ENCODE measurements around the gene TLN1.

The TLN1 gene

GRCh38 chr9:35681341-35682002 lies 50.5 kb downstream of the TLN1 start:
- TF ChIP-seq, protein P1, sequence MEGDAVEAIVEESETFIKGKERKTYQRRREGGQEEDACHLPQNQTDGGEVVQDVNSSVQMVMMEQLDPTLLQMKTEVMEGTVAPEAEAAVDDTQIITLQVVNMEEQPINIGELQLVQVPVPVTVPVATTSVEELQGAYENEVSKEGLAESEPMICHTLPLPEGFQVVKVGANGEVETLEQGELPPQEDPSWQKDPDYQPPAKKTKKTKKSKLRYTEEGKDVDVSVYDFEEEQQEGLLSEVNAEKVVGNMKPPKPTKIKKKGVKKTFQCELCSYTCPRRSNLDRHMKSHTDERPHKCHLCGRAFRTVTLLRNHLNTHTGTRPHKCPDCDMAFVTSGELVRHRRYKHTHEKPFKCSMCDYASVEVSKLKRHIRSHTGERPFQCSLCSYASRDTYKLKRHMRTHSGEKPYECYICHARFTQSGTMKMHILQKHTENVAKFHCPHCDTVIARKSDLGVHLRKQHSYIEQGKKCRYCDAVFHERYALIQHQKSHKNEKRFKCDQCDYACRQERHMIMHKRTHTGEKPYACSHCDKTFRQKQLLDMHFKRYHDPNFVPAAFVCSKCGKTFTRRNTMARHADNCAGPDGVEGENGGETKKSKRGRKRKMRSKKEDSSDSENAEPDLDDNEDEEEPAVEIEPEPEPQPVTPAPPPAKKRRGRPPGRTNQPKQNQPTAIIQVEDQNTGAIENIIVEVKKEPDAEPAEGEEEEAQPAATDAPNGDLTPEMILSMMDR (conservative IDR thresholded peaks at IDR 0.05; ENCODE audit: low read length): no peak
- DNase-seq (ENCODE audit: low read depth): no peak
- no peak overlapping the region for H3K4me3 ChIP-seq (ENCODE audit: low read length)

DNA sequence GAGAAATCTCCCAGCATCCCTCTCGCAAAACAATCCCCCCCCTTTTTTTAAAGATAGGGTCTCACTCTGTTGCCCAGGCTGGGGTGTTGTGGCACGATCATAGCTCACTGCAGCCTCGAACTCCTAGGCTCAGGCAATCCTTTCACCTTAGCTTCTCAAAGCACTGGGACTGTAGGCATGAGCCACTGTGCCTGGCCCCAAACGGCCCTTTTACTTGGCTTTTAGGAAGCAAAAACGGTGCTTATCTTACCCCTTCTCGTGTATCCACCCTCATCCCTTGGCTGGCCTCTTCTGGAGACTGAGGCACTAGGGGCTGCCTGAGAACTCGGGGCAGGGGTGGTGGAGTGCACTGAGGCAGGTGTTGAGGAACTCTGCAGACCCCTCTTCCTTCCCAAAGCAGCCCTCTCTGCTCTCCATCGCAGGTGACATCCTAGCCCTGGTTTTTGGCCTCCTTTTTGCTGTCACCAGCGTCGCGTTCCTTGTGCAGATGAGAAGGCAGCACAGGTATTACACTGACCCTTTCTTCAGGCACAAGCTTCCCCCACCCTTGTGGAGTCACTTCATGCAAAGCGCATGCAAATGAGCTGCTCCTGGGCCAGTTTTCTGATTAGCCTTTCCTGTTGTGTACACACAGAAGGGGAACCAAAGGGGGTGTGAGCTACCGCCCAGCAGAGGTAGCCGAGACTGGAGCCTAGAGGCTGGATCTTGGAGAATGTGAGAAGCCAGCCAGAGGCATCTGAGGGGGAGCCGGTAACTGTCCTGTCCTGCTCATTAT lies 51.5 kb downstream of the TLN1 start:
- TF ChIP-seq, protein P1 (conservative IDR thresholded peaks at IDR 0.05; ENCODE audit: low read length): no peak
- H3K4me3 ChIP-seq (ENCODE audit: low read length): no peak overlapping the region
- no peak for DNase-seq (ENCODE audit: low read depth)

DNA sequence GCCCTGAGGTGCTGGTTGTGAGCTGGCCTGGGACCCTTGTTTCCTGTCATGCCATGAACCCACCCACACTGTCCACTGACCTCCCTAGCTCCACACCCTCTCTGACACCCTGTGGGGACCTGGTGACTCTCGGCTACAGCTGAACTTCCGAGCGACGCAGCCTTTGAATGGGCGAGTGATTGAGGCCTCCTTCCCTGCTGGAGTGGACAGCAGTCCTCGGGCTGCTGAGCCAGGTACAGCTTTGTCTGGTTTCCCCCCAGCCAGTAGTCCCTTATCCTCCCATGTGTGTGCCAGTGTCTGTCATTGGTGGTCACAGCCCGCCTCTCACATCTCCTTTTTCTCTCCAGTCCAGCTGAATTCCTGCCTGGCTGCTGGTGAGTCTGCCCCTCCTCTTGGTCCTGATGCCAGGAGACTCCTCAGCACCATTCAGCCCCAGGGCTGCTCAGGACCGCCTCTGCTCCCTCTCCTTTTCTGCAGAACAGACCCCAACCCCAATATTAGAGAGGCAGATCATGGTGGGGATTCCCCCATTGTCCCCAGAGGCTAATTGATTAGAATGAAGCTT lies 52.1 kb downstream of the TLN1 start:
- DNase-seq (ENCODE audit: low read depth): no peak
- TF ChIP-seq, protein P1 (conservative IDR thresholded peaks at IDR 0.05; ENCODE audit: low read length): no peak

DNA sequence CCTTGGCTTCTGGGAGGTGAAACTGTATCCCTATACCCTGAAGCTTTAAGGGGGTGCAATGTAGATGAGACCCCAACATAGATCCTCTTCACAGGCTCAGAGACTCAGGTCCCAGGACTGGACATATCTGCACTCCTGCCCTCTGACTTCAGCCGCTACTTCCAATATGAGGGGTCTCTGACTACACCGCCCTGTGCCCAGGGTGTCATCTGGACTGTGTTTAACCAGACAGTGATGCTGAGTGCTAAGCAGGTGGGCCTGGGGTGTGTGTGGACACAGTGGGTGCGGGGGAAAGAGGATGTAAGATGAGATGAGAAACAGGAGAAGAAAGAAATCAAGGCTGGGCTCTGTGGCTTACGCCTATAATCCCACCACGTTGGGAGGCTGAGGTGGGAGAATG lies 52.9 kb downstream of the TLN1 start:
- H3K4me3 ChIP-seq (ENCODE audit: low read length): no peak overlapping the region
- no peak for DNase-seq (ENCODE audit: low read depth)
- TF ChIP-seq, protein P1 (conservative IDR thresholded peaks at IDR 0.05; ENCODE audit: low read length): no peak

More for the DNA sequence above, 52.1 kb downstream of the TLN1 start:
- H3K4me3 ChIP-seq (ENCODE audit: low read length): no peak overlapping the region

- peak overlapping the region; percentile 52 for H3K4me3 ChIP-seq (ENCODE audit: low read length)
- TF ChIP-seq, protein P1 (conservative IDR thresholded peaks at IDR 0.05; ENCODE audit: low read length): no peak; the same call in 1 of the 2 replicates
- DNase-seq (ENCODE audit: low read depth): no peak
Measured at GRCh38 chr9:35675732-35676392, 56.1 kb downstream of the TLN1 start.

DNA sequence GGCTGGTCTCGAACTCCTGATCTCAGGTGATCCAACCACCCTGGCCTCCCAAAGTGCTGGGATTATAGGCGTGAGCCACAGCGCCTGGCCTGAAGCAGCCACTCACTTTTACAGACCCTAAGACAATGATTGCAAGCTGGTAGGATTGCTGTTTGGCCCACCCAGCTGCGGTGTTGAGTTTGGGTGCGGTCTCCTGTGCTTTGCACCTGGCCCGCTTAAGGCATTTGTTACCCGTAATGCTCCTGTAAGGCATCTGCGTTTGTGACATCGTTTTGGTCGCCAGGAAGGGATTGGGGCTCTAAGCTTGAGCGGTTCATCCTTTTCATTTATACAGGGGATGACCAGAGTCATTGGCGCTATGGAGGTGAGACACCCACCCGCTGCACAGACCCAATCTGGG lies 56.8 kb downstream of the TLN1 start:
- DNase-seq (ENCODE audit: low read depth): no peak
- H3K4me3 ChIP-seq (ENCODE audit: low read length): no peak overlapping the region
- TF ChIP-seq, protein P1 (conservative IDR thresholded peaks at IDR 0.05; ENCODE audit: low read length): no peak
